Measurements from ENCODE around the gene RBBP6. TPM values are rescaled to one million over a fixed set of nuclear protein-coding genes. Genes with fewer than 3 reads are reported as not detected.

Gene RBBP6
- total RNA-seq, 1 experiment from 2014 or later = 76.6 TPM

- Histone ChIP-seq H3K27me3 (ENCODE audit: insufficient read depth, low read depth) (no peaks in the 10 kb centered on the region), H4K20me1 (ENCODE audit: insufficient read depth) (no peaks in the 10 kb centered on the region; the same call in 1 of the 2 replicates), H3K27ac (no peak overlapping the region), H3K9me3 (ENCODE audit: insufficient read depth, low read depth) (no peaks in the 10 kb centered on the region), H3K36me3 (ENCODE audit: low read depth) (peaks cover 55% of the 10 kb centered on the region), H2AFZ (no peak overlapping the region), H3K4me3 (no peak overlapping the region), H3K4me1 (replicated peaks; ENCODE audit: insufficient read depth) (no peaks in the 10 kb centered on the region), H3K4me2 (no peak overlapping the region), H3F3A (ENCODE audit: insufficient read depth, low read depth) (no peaks in the 10 kb centered on the region), H3K9me2 (ENCODE audit: insufficient read depth) (no peaks in the 10 kb centered on the region), H3K79me2 (ENCODE audit: low read depth) (no peaks in the 10 kb centered on the region)
- no TSS peak for BruUV-seq (replicated peaks)
- no peak for DNase-seq
- intact Hi-C loops (cut with micrococcal nuclease; ENCODE audit: unreplicated experiment) = loop anchor here (10.0 kb wide), 1 partner anchor 212 kb away; no protein-coding TSS in a partner anchor
- CTCF ChIA-PET = no interaction called here
- TF ChIP-seq, protein P1, sequence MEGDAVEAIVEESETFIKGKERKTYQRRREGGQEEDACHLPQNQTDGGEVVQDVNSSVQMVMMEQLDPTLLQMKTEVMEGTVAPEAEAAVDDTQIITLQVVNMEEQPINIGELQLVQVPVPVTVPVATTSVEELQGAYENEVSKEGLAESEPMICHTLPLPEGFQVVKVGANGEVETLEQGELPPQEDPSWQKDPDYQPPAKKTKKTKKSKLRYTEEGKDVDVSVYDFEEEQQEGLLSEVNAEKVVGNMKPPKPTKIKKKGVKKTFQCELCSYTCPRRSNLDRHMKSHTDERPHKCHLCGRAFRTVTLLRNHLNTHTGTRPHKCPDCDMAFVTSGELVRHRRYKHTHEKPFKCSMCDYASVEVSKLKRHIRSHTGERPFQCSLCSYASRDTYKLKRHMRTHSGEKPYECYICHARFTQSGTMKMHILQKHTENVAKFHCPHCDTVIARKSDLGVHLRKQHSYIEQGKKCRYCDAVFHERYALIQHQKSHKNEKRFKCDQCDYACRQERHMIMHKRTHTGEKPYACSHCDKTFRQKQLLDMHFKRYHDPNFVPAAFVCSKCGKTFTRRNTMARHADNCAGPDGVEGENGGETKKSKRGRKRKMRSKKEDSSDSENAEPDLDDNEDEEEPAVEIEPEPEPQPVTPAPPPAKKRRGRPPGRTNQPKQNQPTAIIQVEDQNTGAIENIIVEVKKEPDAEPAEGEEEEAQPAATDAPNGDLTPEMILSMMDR (conservative IDR thresholded peaks at IDR 0.05) = no peak
- no peak for TF ChIP-seq EZH2 (IDR thresholded peaks at IDR 0.05; ENCODE audit: low read depth)
- POLR2A ChIA-PET (ENCODE audit: unreplicated experiment) = no interaction called here
Measured at GRCh38 chr16:24562811-24563210, 23.4 kb downstream of the RBBP6 start.

GRCh38 chr16:24568392-24568791 is 29.0 kb downstream of the RBBP6 start:
- no peaks in the 10 kb centered on the region for H3K9me2 ChIP-seq (ENCODE audit: insufficient read depth)
- H3K4me3 ChIP-seq = no peak overlapping the region
- no peaks in the 10 kb centered on the region for H3K27me3 ChIP-seq (ENCODE audit: insufficient read depth, low read depth)
- H3K79me2 ChIP-seq (ENCODE audit: low read depth) = no peaks in the 10 kb centered on the region
- ChIA-PET POLR2A (ENCODE audit: unreplicated experiment) (no interaction called here), CTCF (interaction anchor here (0.7 to 1.1 kb wide), 2 partner anchors 233 to 556 kb away, joined by 3 read pairs; no protein-coding TSS in a partner anchor)
- TF ChIP-seq, protein P1 (conservative IDR thresholded peaks at IDR 0.05) = peak; percentile 59
- TF ChIP-seq EZH2 (IDR thresholded peaks at IDR 0.05; ENCODE audit: low read depth) = no peak
- no peaks in the 10 kb centered on the region; the same call in 1 of the 2 replicates for H3K9me3 ChIP-seq (ENCODE audit: insufficient read depth, low read depth)
- intact Hi-C loops (cut with micrococcal nuclease; ENCODE audit: unreplicated experiment) = loop anchor here (5.0 to 10.0 kb wide), 2 partner anchors 206 to 234 kb away; no protein-coding TSS in a partner anchor
- H3K36me3 ChIP-seq (ENCODE audit: low read depth) = peaks cover 63% of the 10 kb centered on the region
- H2AFZ ChIP-seq = no peak overlapping the region
- H3K4me2 ChIP-seq = no peak overlapping the region
- BruUV-seq (replicated peaks) = no TSS peak
- no peak overlapping the region for H3K27ac ChIP-seq
- DNase-seq = peak in 1 of 2 experiments; percentile 44
- H3K4me1 ChIP-seq (replicated peaks; ENCODE audit: insufficient read depth) = no peaks in the 10 kb centered on the region
- H3F3A ChIP-seq (ENCODE audit: insufficient read depth, low read depth) = no peaks in the 10 kb centered on the region; the same call in 1 of the 2 replicates
- no peaks in the 10 kb centered on the region for H4K20me1 ChIP-seq (ENCODE audit: insufficient read depth)

GRCh38 chr16:24571096-24571495 is 31.7 kb downstream of the RBBP6 start:
- Histone ChIP-seq H3K27ac (no peak overlapping the region), H3K9me3 (ENCODE audit: insufficient read depth, low read depth) (no peaks in the 10 kb centered on the region; the same call in 1 of the 2 replicates), H3K36me3 (ENCODE audit: low read depth) (peaks cover 49% of the 10 kb centered on the region), H3K4me3 (no peak overlapping the region), H3K9me2 (ENCODE audit: insufficient read depth) (no peaks in the 10 kb centered on the region), H3K4me1 (replicated peaks; ENCODE audit: insufficient read depth) (no peaks in the 10 kb centered on the region), H2AFZ (no peak overlapping the region), H3K27me3 (ENCODE audit: insufficient read depth, low read depth) (no peaks in the 10 kb centered on the region), H3K4me2 (no peak overlapping the region), H3K79me2 (ENCODE audit: low read depth) (no peaks in the 10 kb centered on the region), H4K20me1 (ENCODE audit: insufficient read depth) (no peaks in the 10 kb centered on the region), H3F3A (ENCODE audit: insufficient read depth, low read depth) (no peaks in the 10 kb centered on the region; the same call in 1 of the 2 replicates)
- no TSS peak for BruUV-seq (replicated peaks)
- intact Hi-C loops (cut with micrococcal nuclease; ENCODE audit: unreplicated experiment) = no loop called here
- TF ChIP-seq, protein P1 (conservative IDR thresholded peaks at IDR 0.05) = no peak
- TF ChIP-seq EZH2 (IDR thresholded peaks at IDR 0.05; ENCODE audit: low read depth) = no peak
- no peak for DNase-seq
- CTCF ChIA-PET = no interaction called here
- POLR2A ChIA-PET (ENCODE audit: unreplicated experiment) = no interaction called here

Data from PC-9 (cell line).